Epithelial cell of esophagus (primary cell): Measurements from ENCODE around the gene ADIG.

Source experiments
- DNase-seq: peaks from one replicate; pipeline ENCODE4 v3.0.0; 2010; ENCODE audit warnings: low read depth
- H3K4me3 ChIP-seq: 2 replicates; pipeline ENCODE4 v1.5.1; 2011; ENCODE audit warnings: mild to moderate bottlenecking, low read length, control low read depth
- CTCF ChIP-seq: IDR thresholded peaks from 2 replicates; pipeline ENCODE4 v1.5.1; 2011; ENCODE audit warnings: low read depth, mild to moderate bottlenecking, low read length, control low read depth, inconsistent platforms; ENCODE audit not compliant: insufficient read depth; ENCODE audit errors: missing control alignments

ADIG gene

GRCh38 chr20:38581013-38581412 is at the start of gene ADIG:
Gene ADIG, plus strand, starts transcription at chr20:38581197. Its CDS starts 54 bp downstream, at chr20:38581251.
- DNase-seq: peak; percentile 32
- TF ChIP-seq CTCF: no peak
- H3K4me3 ChIP-seq: no peak within 1 kb of the TSS

- no peak for DNase-seq
- TF ChIP-seq CTCF: no peak
- no peak overlapping the region for H3K4me3 ChIP-seq
These were observed 46.2 kb upstream of the ADIG start for GRCh38 chr20:38534756-38535155.

GRCh38 chr20:38536310-38536709 is 44.7 kb upstream of the ADIG start:
- DNase-seq: peak; percentile 87
- H3K4me3 ChIP-seq: no peak overlapping the region
- TF ChIP-seq CTCF: peak; percentile 42

- peak; percentile 51 for DNase-seq
- no peak overlapping the region for H3K4me3 ChIP-seq
- no peak for TF ChIP-seq CTCF
These were observed 43.8 kb upstream of the ADIG start for GRCh38 chr20:38537176-38537575.

- DNase-seq: no peak
- no peak overlapping the region for H3K4me3 ChIP-seq
- no peak for TF ChIP-seq CTCF
These were observed 42.2 kb upstream of the ADIG start for GRCh38 chr20:38538789-38539188.

- TF ChIP-seq CTCF: no peak
- no peak for DNase-seq
- H3K4me3 ChIP-seq: no peak overlapping the region
These were observed 37.7 kb upstream of the ADIG start for GRCh38 chr20:38543014-38543906.

GRCh38 chr20:38545771-38546170 is 35.2 kb upstream of the ADIG start:
- TF ChIP-seq CTCF: no peak
- no peak for DNase-seq
- H3K4me3 ChIP-seq: no peak overlapping the region
